GM12872 (cell line): ENCODE results near the gene VAMP3.

ENCODE experiments used
- TF ChIP-seq, protein P1 (sequence below): IDR thresholded peaks from 3 replicates; pipeline ENCODE4 v1.5.1; 2011; ENCODE audit warnings: low read depth, mild to moderate bottlenecking, low read length, moderate library complexity; ENCODE audit not compliant: insufficient read depth

VAMP3 gene

GRCh38 chr1:7768583-7768982 lies 2.5 kb upstream of the VAMP3 start:
- TF ChIP-seq, protein P1, sequence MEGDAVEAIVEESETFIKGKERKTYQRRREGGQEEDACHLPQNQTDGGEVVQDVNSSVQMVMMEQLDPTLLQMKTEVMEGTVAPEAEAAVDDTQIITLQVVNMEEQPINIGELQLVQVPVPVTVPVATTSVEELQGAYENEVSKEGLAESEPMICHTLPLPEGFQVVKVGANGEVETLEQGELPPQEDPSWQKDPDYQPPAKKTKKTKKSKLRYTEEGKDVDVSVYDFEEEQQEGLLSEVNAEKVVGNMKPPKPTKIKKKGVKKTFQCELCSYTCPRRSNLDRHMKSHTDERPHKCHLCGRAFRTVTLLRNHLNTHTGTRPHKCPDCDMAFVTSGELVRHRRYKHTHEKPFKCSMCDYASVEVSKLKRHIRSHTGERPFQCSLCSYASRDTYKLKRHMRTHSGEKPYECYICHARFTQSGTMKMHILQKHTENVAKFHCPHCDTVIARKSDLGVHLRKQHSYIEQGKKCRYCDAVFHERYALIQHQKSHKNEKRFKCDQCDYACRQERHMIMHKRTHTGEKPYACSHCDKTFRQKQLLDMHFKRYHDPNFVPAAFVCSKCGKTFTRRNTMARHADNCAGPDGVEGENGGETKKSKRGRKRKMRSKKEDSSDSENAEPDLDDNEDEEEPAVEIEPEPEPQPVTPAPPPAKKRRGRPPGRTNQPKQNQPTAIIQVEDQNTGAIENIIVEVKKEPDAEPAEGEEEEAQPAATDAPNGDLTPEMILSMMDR = no peak

DNA sequence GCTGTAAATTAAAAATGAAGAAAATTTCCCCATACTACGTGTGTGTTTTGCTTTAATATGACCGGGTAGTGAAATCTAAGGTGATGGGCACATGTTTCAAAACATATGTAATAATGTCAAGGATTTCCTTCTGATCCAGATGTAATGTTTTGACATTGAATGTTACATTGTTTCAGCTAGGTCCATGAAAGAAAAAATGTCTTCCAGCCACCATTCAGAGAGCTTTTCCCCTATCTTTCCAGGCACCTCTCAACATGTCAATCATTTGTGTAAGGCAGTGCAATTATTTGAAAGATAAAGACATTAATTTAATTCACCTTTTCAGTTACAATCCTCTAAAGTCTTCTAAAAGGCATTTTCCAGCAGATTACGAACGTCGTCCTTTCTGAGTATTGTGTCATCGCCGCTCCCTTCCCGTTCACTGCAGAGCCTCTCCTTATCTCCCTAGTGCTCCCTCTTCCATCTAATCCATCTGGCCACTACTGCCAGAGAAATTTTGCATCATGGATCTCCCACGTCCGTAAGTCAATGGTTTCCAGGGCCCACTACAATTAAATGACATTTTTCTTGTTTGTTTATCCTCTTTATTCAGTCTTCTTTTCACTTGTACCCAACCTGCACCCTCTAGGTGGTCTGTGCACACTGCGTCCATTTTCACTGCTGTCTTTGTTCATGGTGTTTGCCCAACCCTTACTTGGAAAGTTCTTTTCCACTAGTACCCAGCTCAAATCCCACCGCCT lies 1.3 kb upstream of the VAMP3 start:
- TF ChIP-seq, protein P1 = no peak

- TF ChIP-seq, protein P1 = no peak
Measured at GRCh38 chr1:7770669-7770996, 463 bp upstream of the VAMP3 start.

DNA sequence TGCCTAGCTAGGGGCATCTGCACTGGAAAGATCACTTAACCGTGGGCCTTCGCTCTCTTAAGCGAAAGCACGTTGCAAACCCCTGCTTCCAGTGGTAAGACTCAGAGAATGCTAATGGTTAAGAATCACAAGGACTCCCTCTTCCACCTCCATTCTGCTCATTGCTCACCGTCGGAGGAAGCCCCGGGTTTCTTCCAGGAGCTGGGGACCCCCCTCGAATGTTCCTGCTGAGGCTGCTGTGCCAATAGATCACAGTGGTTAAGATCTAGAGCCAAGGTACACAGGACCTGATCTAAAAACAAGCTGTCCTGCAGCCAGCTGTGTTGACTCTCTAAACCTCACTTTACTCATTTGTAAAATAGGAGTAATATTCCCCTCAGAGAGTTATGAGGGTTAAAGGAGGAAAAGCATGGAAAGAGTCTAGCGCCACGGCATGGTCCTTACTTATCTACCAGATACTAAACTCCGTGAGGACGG lies 765 bp downstream of the VAMP3 start:
- TF ChIP-seq, protein P1 = no peak

DNA sequence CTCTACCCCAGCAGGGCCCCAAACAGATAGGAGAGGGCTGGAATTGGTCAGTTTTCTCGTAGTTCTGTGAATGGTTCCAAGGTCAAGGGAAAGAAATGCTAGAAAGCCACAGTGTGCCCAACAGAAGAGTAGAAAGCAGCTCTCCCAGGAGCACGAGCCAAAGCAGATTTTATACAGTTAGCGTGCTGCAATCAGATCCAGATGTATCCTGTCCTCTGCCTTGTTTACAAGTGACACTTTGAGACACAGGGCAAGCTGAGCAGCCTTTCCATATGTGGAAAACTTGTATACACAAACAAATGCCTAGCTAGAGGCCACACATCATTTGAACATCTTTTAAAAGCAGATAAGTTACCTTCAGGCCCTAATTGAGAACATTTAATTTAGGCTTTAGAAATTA lies 6.5 kb downstream of the VAMP3 start:
- TF ChIP-seq, protein P1 = no peak

- TF ChIP-seq, protein P1 = no peak
Measured at GRCh38 chr1:7778133-7778628, 7.1 kb downstream of the VAMP3 start.

- TF ChIP-seq, protein P1 = no peak
Measured at GRCh38 chr1:7780976-7781375, 9.9 kb downstream of the VAMP3 start.
